GM19395 (cell line): Measurements from ENCODE around the gene RNF114.

Experiments used
- ATAC-seq: cut with Tn5 transposase; IDR thresholded peaks from one replicate; pipeline ENCODE4 v1.9.1; 2021; ENCODE audit warnings: mild to moderate bottlenecking, moderate library complexity; ENCODE audit not compliant: unreplicated experiment

RNF114 gene

DNA sequence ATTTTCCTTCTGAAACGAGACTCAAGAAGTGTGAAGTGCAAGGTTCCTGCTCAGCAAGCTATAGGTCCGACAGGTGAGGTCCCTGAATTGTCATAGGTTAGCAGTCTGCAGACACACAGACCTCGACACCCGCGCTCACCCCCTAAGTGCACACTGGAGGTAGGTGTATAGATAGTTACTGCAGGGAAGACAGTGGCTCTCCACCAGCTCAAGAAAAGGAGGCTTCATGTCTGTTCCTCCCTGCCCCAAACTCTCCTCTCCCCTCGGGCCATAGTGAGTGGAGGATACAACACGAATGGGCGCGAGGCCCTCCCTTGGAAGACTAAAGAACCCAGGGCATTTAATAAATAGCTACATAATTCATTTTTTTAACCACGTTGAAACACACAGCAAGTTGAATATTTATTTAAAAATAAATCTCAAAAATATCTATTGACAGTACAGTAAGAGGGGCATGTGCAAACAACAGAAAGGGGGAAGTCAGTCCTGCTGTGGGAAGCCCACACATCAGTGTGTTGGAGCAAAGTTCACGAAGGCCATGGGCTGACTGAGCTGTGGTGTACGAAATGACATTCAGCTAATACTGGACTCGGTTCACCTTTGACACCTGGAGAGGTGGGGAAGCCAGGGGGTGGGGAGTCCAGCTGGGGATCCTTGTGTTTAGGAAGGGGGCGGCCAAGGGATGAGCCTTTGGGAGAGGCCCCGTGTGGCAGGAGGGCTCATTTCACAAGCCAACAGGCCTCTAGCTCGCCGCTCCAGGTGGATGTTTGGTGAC, 31.6 kb upstream of the RNF114 start:
- no peak for ATAC-seq

DNA sequence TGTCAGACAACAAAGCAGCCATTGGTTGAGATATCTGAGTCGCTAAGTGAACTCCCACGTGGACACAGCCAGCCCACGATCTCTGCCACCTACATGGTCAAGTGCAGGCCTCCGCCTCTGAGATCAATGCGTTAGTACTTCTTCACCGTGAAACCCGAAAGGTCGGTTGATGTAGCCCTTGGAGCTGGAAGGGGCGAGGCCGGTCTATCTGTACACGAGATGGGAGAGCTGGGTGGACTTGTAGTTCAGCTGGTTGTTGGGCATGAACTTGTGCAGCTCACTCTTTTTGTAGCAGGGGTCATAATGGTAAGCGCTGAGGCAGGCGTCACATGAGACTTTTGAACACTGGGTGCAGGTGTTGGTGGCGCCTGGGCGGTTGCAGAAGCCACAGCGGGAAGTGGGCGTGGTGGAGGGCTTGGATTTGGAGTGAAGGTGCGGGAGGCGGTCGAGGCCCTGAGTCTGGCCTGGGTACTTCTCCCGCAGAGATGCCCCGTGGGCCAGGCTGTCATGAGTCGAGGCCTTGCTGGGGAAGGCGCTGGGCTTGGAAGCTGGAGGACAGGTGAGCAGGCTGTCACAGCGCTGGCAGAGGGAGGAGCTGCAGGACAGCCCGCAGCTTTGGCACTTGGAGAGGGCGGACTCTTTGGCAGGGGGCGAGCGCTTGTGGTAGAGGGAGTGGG, 30.6 kb upstream of the RNF114 start:
- no peak for ATAC-seq

DNA sequence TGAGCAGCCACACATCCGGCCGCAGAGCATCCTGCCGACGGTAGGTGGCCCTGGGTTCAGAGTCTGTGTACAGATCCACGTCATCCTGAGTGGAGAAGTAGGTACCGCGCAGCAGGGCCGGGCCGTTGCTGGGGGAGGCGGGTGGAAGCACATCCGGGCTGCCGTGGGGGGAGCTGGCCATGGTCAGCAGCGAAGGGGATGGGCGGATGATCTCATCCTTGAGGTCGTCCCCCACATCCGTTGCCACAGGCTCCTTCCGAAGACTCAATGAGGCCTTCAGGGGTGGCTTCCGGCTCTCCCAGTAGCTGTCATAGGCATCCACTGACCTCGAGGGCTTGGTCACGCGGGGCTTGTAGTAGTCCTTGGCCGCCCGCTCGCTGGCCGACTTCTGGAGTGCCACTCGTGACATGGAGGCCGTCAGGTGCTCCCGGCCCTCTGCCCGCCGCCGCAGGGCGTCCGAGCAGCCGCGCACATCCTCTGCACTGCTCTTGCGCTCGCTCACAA, 30.0 kb upstream of the RNF114 start:
- ATAC-seq, result no peak

DNA sequence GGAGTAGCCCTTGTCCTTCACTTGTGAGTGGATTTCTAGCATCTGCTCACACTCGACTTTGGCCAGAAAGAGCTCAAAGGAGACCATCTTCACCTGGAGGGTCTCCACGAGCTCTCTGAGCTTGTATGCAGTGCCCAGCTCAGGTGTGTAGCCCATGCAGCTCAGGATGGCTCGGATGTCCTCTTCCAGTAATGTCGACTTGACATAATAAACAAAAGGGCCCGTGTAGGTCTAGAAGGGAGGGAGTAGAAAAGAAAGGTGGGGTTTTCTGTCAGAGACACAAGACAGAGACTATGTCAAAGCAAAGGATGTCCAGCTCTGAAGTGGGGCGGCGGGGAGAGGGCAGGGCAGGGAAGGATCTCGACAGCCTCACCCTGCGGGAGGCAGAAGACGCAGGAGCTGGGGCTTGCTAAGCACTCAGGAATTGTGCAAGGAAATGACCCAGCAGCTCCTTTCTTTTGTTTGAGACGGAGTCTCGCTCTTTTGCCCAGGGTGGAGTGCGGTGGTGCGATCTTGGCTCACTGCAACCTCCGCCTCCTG, 29.5 kb upstream of the RNF114 start:
- no peak for ATAC-seq

DNA sequence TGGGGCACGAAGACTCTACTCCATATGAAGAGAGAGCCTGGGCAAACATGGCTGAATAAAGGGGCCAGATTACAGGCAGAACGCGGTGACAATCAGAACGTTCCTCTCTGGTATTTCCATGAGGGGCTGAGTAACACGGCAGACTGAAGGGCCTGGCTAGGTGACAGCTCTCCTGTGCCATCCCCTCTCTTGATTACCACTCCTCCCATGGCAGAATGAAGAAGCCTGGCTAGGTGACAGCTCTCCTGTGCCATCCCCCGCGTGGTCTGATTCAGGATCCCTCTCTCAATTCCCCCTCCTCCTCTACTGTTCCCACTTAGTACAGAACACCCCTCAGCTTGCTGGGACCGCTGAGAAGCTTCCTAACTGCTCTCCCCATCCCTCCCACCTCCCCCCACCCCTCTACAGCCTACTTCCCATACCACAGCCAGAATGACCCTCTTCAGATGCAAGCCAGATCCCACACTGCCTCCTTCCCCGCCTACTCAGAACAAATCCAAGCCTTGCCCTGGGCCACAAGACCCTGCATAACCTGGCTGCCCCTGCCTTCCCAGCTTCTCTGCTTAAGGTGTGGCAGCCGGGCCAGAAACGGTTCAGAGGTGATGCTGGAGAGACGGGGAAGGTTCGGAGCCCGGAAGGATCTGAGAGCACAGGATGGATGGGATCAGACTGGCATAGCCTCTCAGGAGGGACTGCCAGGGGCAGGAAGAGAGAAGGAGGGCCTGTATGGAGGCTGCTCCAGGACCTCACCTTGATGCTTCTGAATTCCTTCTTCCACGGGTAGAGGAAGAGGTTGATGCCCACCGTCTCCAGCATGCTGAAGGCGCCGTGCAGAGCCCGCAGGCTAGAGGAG, 28.6 kb upstream of the RNF114 start:
- no peak for ATAC-seq

DNA sequence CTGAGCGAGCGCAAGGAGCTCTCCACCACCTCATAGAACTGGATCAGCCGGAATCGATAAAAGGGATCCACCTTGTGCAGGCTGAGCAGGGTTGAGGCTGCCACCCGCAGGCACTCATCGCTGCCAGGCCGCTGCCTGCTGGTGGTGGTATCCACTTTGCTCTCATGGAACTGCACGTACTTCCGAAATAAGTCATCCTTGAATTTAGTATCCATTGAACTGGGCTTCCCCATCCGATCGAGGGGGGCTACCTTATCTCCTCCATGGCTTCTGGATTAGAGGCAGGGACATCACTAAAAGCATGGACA, 28.0 kb upstream of the RNF114 start:
- no peak for ATAC-seq

DNA sequence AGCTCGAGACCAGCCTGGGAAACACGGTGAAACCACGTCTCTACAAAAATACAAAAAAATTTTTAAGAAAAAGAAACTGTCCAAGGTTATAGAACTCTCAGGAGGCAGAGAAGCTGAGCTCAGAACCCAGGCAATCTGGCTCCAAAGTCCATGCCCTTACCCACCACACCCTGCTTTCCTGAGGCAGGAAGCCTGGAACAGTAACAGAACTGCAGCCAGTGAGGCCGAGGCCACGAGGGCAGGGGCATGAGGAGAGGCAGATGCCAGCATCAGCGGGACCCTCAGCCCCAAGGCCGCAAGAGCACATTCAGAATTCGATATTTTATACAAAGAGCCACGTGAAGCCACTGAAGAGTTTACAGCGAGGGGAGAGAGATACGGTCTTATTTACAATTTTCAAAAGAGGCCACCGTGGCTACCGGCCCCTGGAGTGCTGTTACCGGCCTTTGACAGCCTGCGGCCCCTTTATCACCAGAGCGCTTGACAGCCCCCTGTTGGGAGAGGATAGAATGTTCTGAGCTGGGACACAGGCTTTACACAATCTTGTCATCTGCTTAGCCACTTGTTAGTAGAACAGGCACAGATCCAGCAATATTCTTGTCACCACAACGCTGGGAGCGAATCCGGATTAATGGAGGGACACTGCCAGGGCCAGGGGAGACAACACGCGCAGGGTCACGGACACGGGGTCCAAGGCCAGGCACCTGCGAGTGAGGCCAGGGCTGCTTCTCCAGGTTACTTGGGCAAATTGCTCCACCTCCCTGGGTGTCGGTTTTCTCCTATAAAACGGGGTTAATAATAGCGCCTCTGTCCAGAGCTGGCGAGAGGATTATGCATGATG, 26.5 kb upstream of the RNF114 start:
- no peak for ATAC-seq

DNA sequence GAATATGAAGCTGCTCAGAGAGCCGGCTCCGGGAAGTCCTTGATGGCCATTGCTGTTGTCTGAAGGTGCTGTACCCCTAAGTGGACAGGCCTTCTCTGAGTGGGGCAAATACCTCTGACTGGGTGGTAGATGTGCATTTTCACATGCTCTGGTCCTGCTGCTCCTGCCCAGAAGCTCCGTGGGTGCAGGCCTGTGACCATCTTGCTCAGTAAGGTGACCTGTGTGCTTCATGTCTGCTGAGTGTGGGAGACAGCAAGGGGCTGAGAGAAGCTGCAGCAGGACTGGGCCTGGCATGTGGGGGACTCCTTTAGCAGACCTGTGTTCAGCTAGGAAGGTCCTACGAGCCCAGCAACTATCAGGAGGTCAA, 25.9 kb upstream of the RNF114 start:
- no peak for ATAC-seq

DNA sequence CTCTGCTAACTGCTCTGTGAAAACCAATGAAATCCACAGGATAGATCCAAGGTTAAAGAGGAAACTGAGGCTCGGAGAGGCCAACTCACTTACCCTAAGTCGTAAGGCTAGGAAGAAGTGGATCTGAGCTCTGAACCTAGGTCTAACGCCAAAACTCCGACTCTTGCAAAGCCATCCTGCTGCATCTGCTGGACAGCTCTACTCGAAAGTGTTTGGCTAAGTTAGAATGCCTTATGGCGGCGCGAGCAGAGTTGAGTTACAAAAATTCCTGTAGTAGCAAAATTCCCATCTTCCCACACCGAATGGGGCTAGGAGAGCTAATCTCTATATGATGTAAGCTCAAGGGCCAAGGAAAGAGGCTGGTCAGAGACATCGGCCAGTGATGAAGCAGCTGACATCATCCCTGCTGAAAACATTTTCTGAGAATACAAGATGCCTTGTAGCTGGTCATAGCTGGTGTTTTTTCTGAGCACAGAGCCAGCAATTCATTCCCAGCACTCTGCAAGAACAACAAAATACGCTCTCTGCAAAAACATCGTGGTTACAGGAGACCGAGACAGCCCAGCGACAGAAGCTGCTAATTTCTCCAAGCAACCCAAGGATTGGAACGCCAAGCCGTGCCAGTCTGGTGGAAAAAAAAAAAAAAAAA, 22.7 kb upstream of the RNF114 start:
- no peak for ATAC-seq

DNA sequence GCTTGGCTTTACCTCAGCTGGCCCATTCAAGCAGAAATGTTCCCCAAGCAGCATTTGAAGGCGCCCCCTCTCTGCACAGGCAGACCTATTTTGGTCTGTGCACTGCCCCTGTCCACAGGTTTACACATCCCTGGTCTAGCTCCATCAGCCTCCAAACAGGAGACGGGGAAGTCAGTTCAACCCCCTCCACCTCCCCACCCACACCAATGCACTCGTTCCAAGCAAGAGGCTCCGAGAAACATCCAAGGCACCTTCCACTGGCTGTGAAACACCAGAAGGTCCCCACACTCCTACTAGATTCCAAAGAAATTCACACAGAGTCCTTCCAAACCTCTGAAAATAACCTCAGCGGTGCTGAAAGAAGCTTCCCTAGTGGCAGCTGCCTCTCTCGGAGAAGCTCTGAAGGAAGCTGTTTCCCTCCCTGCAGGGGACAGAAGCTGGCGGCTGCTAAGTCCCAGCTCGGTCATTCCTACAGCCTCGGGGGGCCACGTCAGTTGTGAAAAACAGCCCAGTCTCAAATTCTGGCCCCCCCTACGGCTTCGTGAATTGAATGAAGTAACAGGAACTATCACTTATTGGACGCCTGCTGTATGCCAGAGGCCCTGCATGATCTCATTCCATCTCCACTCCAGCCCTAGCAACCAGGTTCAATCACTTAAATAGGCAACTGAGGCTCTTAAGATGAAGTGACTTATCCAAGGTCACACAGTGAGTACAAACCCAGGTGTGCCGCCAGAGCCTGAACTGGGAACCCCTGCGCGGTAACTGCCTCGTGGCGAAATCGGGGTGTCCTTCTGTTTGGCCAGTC, 21.7 kb upstream of the RNF114 start:
- ATAC-seq, result peak; percentile 14

DNA sequence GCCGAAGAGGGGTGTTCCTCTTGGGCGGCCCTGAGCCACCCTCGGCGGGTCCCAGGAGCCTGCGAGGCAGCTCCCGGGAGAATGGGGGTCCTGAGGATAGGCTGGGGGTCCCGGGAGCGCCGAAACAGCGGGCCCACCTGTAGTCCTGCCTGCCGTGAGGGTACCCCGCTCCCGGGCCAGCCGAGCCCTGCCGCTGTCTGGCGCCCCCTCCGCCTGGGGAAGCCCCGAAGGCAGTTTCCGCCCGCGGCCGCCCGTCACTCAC, 21.1 kb upstream of the RNF114 start:
- peak; percentile 40 for ATAC-seq

DNA sequence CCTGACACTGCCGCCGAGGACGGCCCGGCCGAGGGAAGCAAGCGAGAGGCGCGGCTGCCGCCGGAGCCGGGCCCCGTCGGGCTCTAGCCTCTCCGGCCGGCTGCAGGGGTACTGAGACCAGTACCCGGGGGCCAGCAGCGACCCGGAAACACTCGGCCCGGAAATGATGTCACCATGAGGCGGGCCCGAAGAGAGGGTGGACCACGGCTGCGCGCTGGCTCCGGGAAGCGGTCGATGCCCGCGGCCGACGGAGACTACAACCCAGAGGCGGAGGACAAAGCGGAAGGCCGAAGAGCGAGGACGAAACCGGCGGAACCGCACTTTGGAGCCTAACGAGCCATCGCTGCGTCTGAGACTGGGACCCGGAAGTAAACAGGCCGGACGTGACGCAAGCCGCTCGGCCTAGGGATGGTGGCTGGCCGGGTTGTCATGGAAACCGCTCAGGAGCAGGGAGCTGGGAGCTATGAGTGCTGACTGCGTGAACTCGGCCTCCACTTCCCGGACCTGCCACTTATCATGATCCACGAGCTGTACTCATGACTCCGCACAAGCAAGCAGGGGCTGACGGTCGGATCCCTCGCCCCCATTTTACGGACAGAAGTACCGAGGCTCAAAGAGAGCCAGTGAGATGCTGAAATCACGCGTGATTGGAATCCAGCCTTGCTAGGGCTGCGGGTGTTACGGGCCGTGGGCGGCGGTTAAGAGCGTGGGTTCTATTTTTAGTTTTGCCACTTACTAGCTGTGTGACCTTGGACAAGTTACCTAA, 20.6 kb upstream of the RNF114 start, which contains the start of gene SPATA2:
TSS of gene SPATA2 (minus strand) at position 150 of the 766 bp plus-strand sequence. CDS start 7,039 bp downstream, outside the sequence.
- peak; percentile 85 for ATAC-seq

DNA sequence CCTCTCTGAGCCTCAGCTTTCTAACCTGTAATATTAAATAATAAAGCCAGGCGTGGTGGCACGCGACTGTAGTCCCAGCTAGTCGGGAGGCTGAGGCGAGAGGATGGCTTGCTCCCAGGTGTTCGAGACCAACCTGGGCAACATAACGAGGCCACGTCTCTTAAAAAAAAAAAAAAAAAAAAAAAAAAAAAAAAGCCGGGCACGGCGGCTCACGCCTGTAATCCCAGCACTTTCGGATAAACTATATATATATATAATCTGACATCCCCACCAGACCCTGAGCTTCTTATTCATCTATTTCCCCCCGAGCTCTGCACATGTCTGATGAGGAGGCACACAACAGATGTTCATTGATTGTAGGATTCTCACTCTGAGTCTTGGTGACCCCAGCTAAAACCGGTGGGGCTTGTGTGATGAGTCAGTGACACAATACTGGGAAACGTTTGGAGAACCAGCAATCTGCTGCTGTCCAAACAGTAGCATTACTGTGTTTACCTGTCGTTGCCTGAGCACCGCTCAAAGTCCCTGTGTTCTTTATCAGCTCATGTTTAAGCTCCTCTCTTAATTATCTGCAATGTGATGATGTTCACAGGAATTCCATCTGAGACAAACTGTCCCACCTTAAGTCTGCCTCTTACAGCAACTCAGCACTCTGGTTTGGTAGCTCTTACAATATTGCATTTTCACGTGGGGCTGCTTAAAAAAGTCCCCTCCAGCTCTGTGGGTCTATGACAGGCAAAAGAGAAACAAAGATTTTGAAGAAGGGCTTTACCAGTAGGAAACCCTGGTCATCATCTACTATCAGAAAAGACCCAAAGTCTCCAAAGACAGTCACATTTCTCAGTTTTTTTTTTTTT, 19.8 kb upstream of the RNF114 start:
- ATAC-seq, result no peak

DNA sequence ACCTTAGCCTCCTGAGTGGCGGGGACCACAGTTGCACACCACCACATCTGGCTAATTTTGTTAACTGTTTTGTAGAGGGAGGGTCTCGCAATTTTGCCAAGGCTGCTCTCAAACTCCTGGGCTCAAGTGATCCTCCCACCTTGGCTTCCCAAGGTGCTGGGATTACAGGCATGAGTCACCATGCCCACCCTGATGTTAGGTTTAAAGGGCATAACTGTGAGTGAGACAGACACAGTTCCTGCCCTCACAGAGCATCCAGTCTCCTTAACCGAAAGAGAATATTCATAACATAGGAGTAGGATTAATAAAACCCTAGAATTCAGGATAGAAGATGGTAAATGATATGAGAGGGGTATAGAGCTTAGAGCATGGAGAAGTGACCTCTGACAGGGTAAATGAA, 17.8 kb upstream of the RNF114 start:
- no peak for ATAC-seq

DNA sequence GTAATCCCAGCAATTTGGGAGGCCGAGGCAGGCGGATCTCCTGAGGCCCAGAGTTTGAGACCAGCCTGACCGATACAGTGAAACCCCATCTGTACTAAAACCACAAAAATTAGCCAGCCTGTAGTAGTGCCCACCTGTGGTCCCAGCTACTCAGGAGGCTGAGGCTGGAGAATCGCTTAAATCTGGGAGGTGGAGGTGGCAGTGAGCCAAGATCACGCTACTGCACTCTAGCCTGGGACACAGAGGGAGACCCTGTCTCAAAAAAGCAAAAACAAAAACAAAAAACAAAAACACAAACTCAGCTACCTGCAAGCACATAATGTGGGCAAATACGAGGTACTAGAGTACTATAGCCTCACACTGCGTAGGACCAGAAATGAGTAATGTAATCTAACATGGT, 17.2 kb upstream of the RNF114 start:
- no peak for ATAC-seq

DNA sequence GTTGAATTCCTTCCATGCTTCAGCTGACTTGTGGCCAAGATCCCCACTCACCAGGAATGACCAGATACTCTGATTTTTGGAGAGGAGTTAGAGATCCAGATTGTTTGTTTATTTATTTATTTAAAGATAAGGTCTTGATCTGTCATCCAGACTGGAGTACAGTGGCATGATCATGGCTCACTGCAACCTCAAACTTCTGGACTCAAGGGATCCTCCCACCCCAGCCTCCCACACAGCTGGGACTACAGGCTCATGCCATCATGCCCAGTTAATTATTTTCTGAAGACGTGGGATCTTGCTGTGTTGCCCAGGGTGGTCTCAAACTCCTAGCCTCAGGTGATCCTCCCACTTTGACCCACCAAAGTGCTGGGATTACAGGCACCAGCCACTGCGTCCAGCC, 16.7 kb upstream of the RNF114 start:
- no peak for ATAC-seq

DNA sequence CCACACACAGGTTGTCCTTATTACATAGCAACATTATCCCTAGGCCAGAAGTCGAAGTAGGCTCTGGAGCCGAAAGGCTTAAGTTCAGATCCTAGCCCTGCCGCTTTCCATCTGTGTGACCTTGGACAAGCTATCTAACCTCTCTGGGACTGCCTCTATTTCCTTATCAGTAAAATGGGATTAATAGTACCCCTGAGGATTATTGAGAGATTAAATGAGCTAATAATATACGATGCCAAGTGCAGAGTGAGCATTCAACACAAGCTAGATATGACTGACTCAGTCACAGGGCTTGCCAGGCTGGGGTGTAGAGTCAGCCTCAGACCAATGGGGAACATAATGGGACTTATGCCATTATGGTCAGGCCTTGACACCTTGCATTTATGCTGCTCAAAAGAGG, 11.9 kb upstream of the RNF114 start:
- no peak for ATAC-seq
